GM23338 (cell line): ENCODE data around the gene HES4. TPM values are rescaled to one million over a fixed set of nuclear protein-coding genes. Genes with fewer than 3 reads are reported as not detected.

Source experiments
- ATAC-seq: fragments of 200-7000 bp; cut with Tn5 transposase; 3 replicates; pipeline ENCODE4 v1.9.1; 2020
- DNase-seq: peaks from one replicate; pipeline ENCODE4 v3.0.0-alpha.2; 2015; ENCODE audit warnings: low spot score
- H2AFZ ChIP-seq: fragments of 200-600 bp; sonication (generic); 2 replicates; pipeline ENCODE4 v1.8.0; 2016; ENCODE audit warnings: antibody characterized with exemption, mild to moderate bottlenecking, moderate library complexity
- H3F3A ChIP-seq: fragments of 200-600 bp; sonication (generic); replicated peaks from 2 replicates; pipeline ENCODE4 v1.8.0; 2017; ENCODE audit warnings: antibody characterized with exemption, mixed run types, low read depth
- H3K27ac ChIP-seq: fragments of 200-600 bp; sonication (generic); 2 replicates; pipeline ENCODE4 v1.6.1; 2016; ENCODE audit warnings: low read depth
- H3K27me3 ChIP-seq: fragments of 200-600 bp; sonication (generic); 2 replicates; pipeline ENCODE4 v1.8.0; 2016; ENCODE audit warnings: mild to moderate bottlenecking, mixed run types, moderate library complexity; ENCODE audit not compliant: insufficient read depth
- H3K36me3 ChIP-seq: fragments of 200-600 bp; sonication (generic); 2 replicates; pipeline ENCODE4 v1.8.0; 2016; ENCODE audit warnings: mild to moderate bottlenecking; ENCODE audit not compliant: insufficient read depth
- H3K4me1 ChIP-seq: fragments of 200-600 bp; sonication (generic); 2 replicates; pipeline ENCODE4 v1.8.0; 2016; ENCODE audit warnings: mild to moderate bottlenecking, moderate library complexity; ENCODE audit not compliant: insufficient read depth
- H3K4me2 ChIP-seq: fragments of 200-600 bp; sonication (generic); 2 replicates; pipeline ENCODE4 v1.7.1; 2017; ENCODE audit warnings: mixed run types
- H3K4me3 ChIP-seq: fragments of 200-600 bp; sonication (generic); 2 replicates; pipeline ENCODE4 v1.6.1; 2016; ENCODE audit warnings: mixed run types
- H3K79me2 ChIP-seq: fragments of 200-600 bp; sonication (generic); replicated peaks from 2 replicates; pipeline ENCODE4 v1.8.0; 2017; ENCODE audit warnings: mild to moderate bottlenecking; ENCODE audit not compliant: insufficient read depth
- H3K9me2 ChIP-seq: fragments of 200-600 bp; sonication (generic); 2 replicates; pipeline ENCODE4 v1.8.0; 2017; ENCODE audit not compliant: insufficient read depth
- H4K20me1 ChIP-seq: fragments of 200-600 bp; sonication (generic); replicated peaks from 2 replicates; pipeline ENCODE4 v1.8.0; 2017; ENCODE audit warnings: mild to moderate bottlenecking; ENCODE audit not compliant: insufficient read depth
- H3K27ac Mint-ChIP-seq: 2 replicates; pipeline ENCODE4 v1.8.0; 2020; ENCODE audit warnings: inconsistent platforms, mild to moderate bottlenecking, moderate library complexity, mixed read lengths
- H3K27me3 Mint-ChIP-seq: 3 replicates; pipeline ENCODE4 v1.8.0; 2022; ENCODE audit warnings: low read depth, mild to moderate bottlenecking, moderate library complexity, mixed read lengths, inconsistent platforms; ENCODE audit not compliant: insufficient read depth, poor library complexity
- H3K36me3 Mint-ChIP-seq: 3 replicates; pipeline ENCODE4 v1.8.0; 2021; ENCODE audit warnings: low read depth, mild to moderate bottlenecking, inconsistent platforms, moderate library complexity, mixed read lengths
- H3K4me1 Mint-ChIP-seq: 3 replicates; pipeline ENCODE4 v1.8.0; 2020; ENCODE audit warnings: mild to moderate bottlenecking, inconsistent platforms, mixed read lengths
- H3K4me3 Mint-ChIP-seq: 3 replicates; pipeline ENCODE4 v1.8.0; 2021; ENCODE audit warnings: moderate library complexity, mild to moderate bottlenecking, inconsistent platforms, mixed read lengths
- H3K9me3 Mint-ChIP-seq: 3 replicates; pipeline ENCODE4 v1.8.0; 2020; ENCODE audit warnings: moderate library complexity, mild to moderate bottlenecking, inconsistent platforms, mixed read lengths
- CREB1 ChIP-seq: fragments of 250-450 bp; sonication (Bioruptor Pico); IDR thresholded peaks from 2 replicates; pipeline ENCODE4 v1.5.0; 2020; ENCODE audit warnings: low read depth, mild to moderate bottlenecking, moderate library complexity
- EZH2 ChIP-seq: fragments of 200-600 bp; sonication (generic); IDR thresholded peaks from one replicate; pipeline ENCODE4 v1.8.0; 2017; ENCODE audit warnings: antibody characterized with exemption, mild to moderate bottlenecking, low read depth; ENCODE audit not compliant: unreplicated experiment
- EZH2phosphoT487 ChIP-seq: fragments of 200-600 bp; sonication (generic); IDR thresholded peaks from one replicate; pipeline ENCODE4 v1.8.1; 2018; ENCODE audit warnings: antibody characterized with exemption; ENCODE audit not compliant: unreplicated experiment
- JUNB ChIP-seq: IDR thresholded peaks from one replicate; pipeline ENCODE4 v1.6.1; 2016; ENCODE audit warnings: antibody characterized with exemption; ENCODE audit not compliant: unreplicated experiment
- REST ChIP-seq: IDR thresholded peaks from one replicate; pipeline ENCODE4 v1.6.1; 2018; ENCODE audit warnings: antibody characterized with exemption; ENCODE audit not compliant: unreplicated experiment
- STAT1 ChIP-seq: IDR thresholded peaks from one replicate; pipeline ENCODE4 v1.6.1; 2016; ENCODE audit warnings: antibody characterized with exemption; ENCODE audit not compliant: unreplicated experiment
- ZNF114 ChIP-seq: fragments of 250-450 bp; sonication (Bioruptor Pico); IDR thresholded peaks from 2 replicates; pipeline ENCODE4 v1.5.0; 2020; ENCODE audit warnings: mild to moderate bottlenecking, moderate library complexity
- polyA plus RNA-seq: library from polyadenylated mRNA; unstranded; fragments of >200 nt; fragmentation: Nextera tagmentation; extraction: Ambion mirVana; gene quantifications from 2 replicates; pipeline ENCODE4 v1.2.1, GENCODE V29; 2016
- total RNA-seq: library from RNA; depleted of rRNA; stranded (reverse); fragments of >200 nt; shearing (Covaris generic); gene quantifications from 2 replicates; pipeline ENCODE4 v1.2.3, GENCODE V29; 2014
- TF ChIP-seq, protein P1 (sequence below): IDR thresholded peaks from 2 replicates; pipeline ENCODE4 v1.6.1; 2016; ENCODE audit warnings: antibody characterized with exemption

HES4 gene
- total and polyA plus RNA-seq, 2 experiments from 2014 or later, result 2.3 to 6.7 TPM

DNA sequence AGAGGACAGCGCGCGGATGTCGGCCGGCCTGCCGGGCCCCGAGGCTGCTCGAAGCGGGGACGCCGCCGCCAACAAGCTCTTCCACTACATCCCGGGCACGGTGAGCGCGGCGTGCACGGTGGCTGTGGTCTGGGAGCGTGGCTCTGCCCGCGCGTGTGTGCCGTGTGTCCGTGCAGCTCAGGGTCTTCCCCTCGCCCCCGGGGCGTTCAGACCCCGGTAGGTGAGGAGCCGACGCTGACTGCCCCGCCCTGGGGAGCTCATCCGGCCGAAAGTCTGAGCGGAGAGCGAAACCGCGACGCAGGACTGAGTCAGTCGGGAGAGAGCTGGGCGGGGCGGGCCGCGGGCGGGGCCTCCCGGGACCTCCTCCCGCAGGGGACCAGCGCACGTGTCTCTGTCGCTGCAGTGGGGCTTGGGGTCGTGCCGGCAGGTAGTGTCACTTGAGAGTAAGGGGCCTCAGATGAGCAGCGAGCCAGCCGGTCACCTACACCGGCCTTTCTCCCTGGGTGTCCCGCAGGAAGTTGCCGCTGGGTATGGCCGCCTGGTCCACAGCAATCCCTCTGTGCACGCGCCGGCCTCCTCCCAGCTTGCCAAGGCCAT lies 33.1 kb downstream of the HES4 start:
- Mint-ChIP-seq H3K9me3 (no peaks in the 10 kb centered on the region), H3K27me3 (peaks cover 41% of the 10 kb centered on the region), H3K4me3 (peak overlapping the region; percentile 64; the same call in 2 of the 3 replicates), H3K36me3 (peaks cover 2% of the 10 kb centered on the region; the same call in 1 of the 3 replicates), H3K27ac (no peak overlapping the region), H3K4me1 (no peaks in the 10 kb centered on the region; the same call in 2 of the 3 replicates)
- peak; percentile 7 for TF ChIP-seq EZH2
- TF ChIP-seq, protein P1, sequence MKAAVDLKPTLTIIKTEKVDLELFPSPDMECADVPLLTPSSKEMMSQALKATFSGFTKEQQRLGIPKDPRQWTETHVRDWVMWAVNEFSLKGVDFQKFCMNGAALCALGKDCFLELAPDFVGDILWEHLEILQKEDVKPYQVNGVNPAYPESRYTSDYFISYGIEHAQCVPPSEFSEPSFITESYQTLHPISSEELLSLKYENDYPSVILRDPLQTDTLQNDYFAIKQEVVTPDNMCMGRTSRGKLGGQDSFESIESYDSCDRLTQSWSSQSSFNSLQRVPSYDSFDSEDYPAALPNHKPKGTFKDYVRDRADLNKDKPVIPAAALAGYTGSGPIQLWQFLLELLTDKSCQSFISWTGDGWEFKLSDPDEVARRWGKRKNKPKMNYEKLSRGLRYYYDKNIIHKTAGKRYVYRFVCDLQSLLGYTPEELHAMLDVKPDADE, result no peak
- Histone ChIP-seq H4K20me1 (0 out of 2 replicates have a peak, but pooled peaks cover 2% of the 10 kb centered on the region), H3K27me3 (peaks cover 40% of the 10 kb centered on the region), H3F3A (peaks cover 7% of the 10 kb centered on the region), H3K4me3 (peak overlapping the region; percentile 68), H3K9me2 (no peaks in the 10 kb centered on the region), H2AFZ (peak overlapping the region; percentile 63; the same call in 1 of the 2 replicates), H3K36me3 (no peaks in the 10 kb centered on the region), H3K4me1 (no peaks in the 10 kb centered on the region; the same call in 1 of the 2 replicates), H3K79me2 (no peaks in the 10 kb centered on the region), H3K27ac (no peak overlapping the region), H3K4me2 (peak overlapping the region; percentile 92)
- peak; percentile 64 for ATAC-seq
- peak; percentile 77 for DNase-seq

GRCh38 chr1:966135-966703 lies 33.7 kb downstream of the HES4 start, which contains the start of gene PLEKHN1:
Gene PLEKHN1, plus strand, starts transcription at chr1:966482. Its CDS starts 50 bp downstream, at chr1:966532.
- Mint-ChIP-seq H3K36me3 (peaks cover 2% of the 10 kb centered on the region; the same call in 1 of the 3 replicates), H3K27me3 (peaks cover 43% of the 10 kb centered on the region), H3K27ac (no peak within 1 kb of the TSS), H3K4me1 (no peaks in the 10 kb centered on the region; the same call in 2 of the 3 replicates), H3K4me3 (peak within 1 kb of the TSS; percentile 64; the same call in 2 of the 3 replicates), H3K9me3 (no peaks in the 10 kb centered on the region)
- no peaks in the 10 kb centered on the region; the same call in 1 of the 2 replicates for H3K4me1 ChIP-seq
- no peak for TF ChIP-seq JUNB
- TF ChIP-seq REST, result no peak
- no peak for TF ChIP-seq EZH2phosphoT487
- TF ChIP-seq, protein P1, result no peak
- peak; percentile 31 for TF ChIP-seq EZH2
- no peak for TF ChIP-seq CREB1 (CRISPR knock-in tag)
- TF ChIP-seq ZNF114 (CRISPR knock-in tag), result no peak
- no peak for TF ChIP-seq STAT1
- H3K79me2 ChIP-seq, result no peaks in the 10 kb centered on the region
- H4K20me1 ChIP-seq, result 0 out of 2 replicates have a peak, but pooled peaks cover 2% of the 10 kb centered on the region
- peaks cover 40% of the 10 kb centered on the region for H3K27me3 ChIP-seq
- H3K4me2 ChIP-seq, result peak within 1 kb of the TSS; percentile 92
- no peaks in the 10 kb centered on the region for H3K36me3 ChIP-seq
- no peaks in the 10 kb centered on the region for H3K9me2 ChIP-seq
- H2AFZ ChIP-seq, result peak within 1 kb of the TSS; percentile 63; the same call in 1 of the 2 replicates
- H3F3A ChIP-seq, result peaks cover 7% of the 10 kb centered on the region
- no peak within 1 kb of the TSS for H3K27ac ChIP-seq
- DNase-seq, result peak; percentile 72
- H3K4me3 ChIP-seq, result peak within 1 kb of the TSS; percentile 68
- ATAC-seq, result peak; percentile 74
